HG02623 (cell line): ENCODE data around the gene KIFC3.
"Not testable (repeated sequence)": the region's sequence is repeated elsewhere in the genome, so short reads cannot be mapped to it uniquely, and the experiment has no call there.

Experiments used
- ATAC-seq: cut with Tn5 transposase; IDR thresholded peaks from one replicate; pipeline ENCODE4 v1.9.1; 2021; ENCODE audit warnings: moderate library complexity; ENCODE audit not compliant: unreplicated experiment

KIFC3 gene

DNA sequence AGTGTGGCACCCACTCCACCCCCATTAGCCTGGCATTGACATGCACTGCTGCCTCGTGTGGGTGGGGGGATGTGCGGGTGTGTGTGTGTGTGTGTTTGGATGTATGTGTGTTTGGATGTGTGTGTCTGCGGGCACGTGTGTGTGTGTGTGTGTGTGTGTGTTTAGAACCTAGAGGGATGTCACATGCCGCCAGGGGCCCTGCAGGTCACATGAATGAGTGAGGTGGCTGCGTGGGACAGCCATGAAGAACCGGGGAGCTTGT lies 57.7 kb downstream of the KIFC3 start:
- ATAC-seq: no peak

GRCh38 chr16:57743886-57744641 lies 58.2 kb downstream of the KIFC3 start:
- no peak for ATAC-seq

- ATAC-seq: no peak
These were observed 58.8 kb downstream of the KIFC3 start for GRCh38 chr16:57743458-57743857.

GRCh38 chr16:57742543-57742942 lies 59.7 kb downstream of the KIFC3 start:
- ATAC-seq: no peak

GRCh38 chr16:57741660-57742191 lies 60.6 kb downstream of the KIFC3 start:
- ATAC-seq: no peak

- no peak for ATAC-seq
These were observed 61.7 kb downstream of the KIFC3 start for GRCh38 chr16:57740423-57741071.

- no peak for ATAC-seq
These were observed 62.4 kb downstream of the KIFC3 start for GRCh38 chr16:57739756-57740422.

GRCh38 chr16:57738844-57739243 lies 63.4 kb downstream of the KIFC3 start:
- ATAC-seq: no peak

GRCh38 chr16:57736419-57737351 lies 65.6 kb downstream of the KIFC3 start:
- no peak for ATAC-seq

- no peak for ATAC-seq
These were observed 66.4 kb downstream of the KIFC3 start, which contains the start of gene KATNB1 for GRCh38 chr16:57735755-57736418. Gene KATNB1, plus strand, starts transcription at chr16:57735770. Its CDS starts 1,474 bp downstream, at chr16:57737244.

DNA sequence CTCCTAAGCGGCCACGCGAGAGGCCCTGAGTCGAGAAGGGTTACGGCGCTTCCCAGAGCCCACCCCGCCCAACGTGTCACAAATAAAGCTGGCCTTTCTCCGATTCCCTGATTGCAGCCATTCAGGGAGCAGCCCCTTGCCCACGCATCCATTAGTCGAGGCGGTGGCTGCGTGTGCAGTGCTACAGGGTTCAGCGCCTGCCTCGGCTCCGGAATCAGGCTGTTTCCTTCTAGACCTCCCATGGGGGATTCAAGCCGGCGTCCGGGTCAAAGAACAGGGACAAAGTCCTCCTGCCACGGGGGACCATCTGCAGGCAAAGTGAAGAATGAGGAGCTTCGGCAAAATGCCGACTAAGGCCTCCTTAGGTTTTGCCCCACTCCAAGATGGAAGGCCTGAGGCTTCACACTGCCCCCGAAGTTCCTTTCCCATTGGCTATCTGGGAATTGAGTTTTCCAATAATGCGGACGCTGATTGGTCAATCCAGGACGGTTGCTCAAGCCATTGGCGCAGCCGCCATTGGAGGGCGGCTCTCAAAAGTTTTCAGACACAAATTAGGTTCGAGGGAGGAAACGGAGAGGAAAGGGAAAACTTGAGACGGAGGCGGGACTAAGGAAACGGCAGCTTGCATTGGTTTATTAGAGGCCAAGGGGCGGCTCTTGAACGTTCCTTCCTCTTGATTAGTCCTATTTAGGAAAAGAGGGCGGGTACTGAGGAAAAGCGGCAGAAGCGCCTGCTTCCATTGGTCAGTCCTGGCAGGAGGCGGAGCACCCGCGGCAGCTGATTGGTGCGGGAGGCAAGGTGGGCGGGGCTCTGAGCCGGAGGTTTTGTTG lies 67.2 kb downstream of the KIFC3 start:
- peak; percentile 86 for ATAC-seq

DNA sequence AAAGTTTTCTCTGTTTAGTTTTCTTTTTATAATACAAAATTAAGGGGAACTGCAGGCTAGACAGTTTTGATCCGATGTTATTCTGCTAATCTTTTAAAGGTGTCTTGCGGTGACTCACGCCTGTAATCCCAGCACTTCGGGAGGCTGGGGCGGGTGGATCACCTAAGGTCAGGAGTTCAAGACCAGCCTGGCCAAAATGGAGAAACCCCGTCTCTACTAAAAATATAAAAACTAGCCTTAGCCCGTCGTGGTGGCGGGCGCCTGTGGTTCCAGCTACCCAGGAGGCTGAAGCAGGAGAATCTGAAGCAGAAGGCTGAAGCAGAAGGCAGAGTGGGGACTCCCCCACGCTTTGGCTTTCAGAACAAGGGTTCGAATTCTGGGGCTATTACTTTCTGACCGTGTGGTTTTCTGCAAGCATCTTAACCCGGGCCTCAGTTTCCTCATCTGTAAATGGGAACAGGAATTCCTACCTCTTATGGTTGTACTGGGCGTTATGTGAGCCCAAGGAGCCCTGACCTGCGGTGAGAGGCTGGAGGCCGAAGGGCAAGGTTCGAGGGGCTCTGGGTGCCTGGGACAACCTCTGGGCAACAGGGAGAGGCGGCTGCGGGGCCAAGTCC lies 67.9 kb downstream of the KIFC3 start:
- no peak for ATAC-seq

DNA sequence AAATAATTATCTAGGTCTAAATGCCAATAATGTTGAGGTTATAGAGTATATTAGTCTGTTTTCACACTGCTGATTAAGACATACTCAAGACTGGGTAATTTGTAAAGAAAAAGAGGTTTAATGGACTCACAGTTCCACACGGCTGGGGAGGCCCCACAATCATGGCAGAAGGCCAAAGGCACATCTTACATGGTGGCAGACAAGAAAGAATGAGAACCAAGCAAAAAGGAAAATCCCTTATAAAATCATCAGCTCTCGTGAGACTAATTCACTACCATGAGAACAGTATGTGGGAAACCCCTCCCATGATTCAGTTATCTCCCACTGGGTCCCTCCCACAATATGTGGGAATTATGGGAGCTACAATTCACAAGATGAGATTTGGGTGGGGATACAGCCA lies 69.6 kb downstream of the KIFC3 start:
- no peak for ATAC-seq

- no peak for ATAC-seq
These were observed 70.3 kb downstream of the KIFC3 start for GRCh38 chr16:57732037-57732436.

GRCh38 chr16:57730771-57731730 lies 71.2 kb downstream of the KIFC3 start:
- no peak for ATAC-seq

DNA sequence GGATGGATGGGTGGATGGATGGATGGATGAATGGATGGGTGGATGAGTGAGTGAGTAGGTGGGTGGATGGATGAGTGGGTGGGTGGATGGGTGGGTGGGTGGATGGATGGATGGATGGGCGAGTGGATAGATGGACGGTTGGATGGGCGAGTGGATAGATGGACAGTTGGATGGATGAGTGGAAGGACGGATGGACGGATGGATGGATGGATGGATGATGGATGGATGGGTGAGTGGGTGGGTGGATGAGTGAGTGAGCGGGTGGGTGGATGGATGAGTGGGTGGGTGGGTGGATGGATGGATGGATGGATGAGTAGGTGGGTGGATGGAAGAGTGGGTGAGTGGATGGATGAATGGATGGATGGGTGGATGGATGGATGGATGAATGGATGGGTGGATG lies 72.4 kb downstream of the KIFC3 start:
- ATAC-seq: not testable (repeated sequence)

- ATAC-seq: no peak
These were observed 73.2 kb downstream of the KIFC3 start for GRCh38 chr16:57729182-57729484.
